Neural cell (in vitro differentiated cells): ENCODE data around the gene CFAP99.

Experiments
- CTCF ChIP-seq: fragments of 450-650 bp; IDR thresholded peaks from 2 replicates; pipeline ENCODE4 v1.5.1; 2014; ENCODE audit warnings: antibody characterized with exemption, mild to moderate bottlenecking, moderate library complexity; ENCODE audit not compliant: poor library complexity, severe bottlenecking
- EP300 ChIP-seq: fragments of 450-650 bp; conservative IDR thresholded peaks from 2 replicates; pipeline ENCODE4 v1.6.1; 2014; ENCODE audit warnings: antibody characterized with exemption, mild to moderate bottlenecking, moderate library complexity; ENCODE audit not compliant: poor library complexity, severe bottlenecking
- EZH2 ChIP-seq: fragments of 200-600, 300-800 bp; shearing (Covaris generic), sonication (generic); IDR thresholded peaks from 2 replicates; pipeline ENCODE4 v1.6.1; 2014; ENCODE audit warnings: antibody characterized with exemption, low read length, borderline replicate concordance, mild to moderate bottlenecking; ENCODE audit not compliant: insufficient read depth, poor library complexity, severe bottlenecking
- MXI1 ChIP-seq: fragments of 450-650 bp; conservative IDR thresholded peaks from 2 replicates; pipeline ENCODE4 v1.6.1; 2014; ENCODE audit warnings: antibody characterized with exemption, mild to moderate bottlenecking; ENCODE audit not compliant: poor library complexity, severe bottlenecking
- POLR2AphosphoS5 ChIP-seq: IDR thresholded peaks from 2 replicates; pipeline ENCODE4 v1.6.1; 2012
- REST ChIP-seq: IDR thresholded peaks from 2 replicates; pipeline ENCODE4 v1.6.1; 2012; ENCODE audit warnings: borderline replicate concordance
- SMC3 ChIP-seq: fragments of 450-650 bp; conservative IDR thresholded peaks from 2 replicates; pipeline ENCODE4 v1.6.1; 2014; ENCODE audit warnings: antibody characterized with exemption, mild to moderate bottlenecking, moderate library complexity; ENCODE audit not compliant: poor library complexity
- TAF1 ChIP-seq: IDR thresholded peaks from 2 replicates; pipeline ENCODE4 v1.6.1; 2012; ENCODE audit warnings: low read depth

GRCh38 chr4:2371765-2372487 is 46.8 kb upstream of the CFAP99 start:
- TF ChIP-seq CTCF (no peak), REST (no peak), EZH2 (no peak), POLR2AphosphoS5 (no peak), SMC3 (no peak), MXI1 (no peak), TAF1 (no peak), EP300 (no peak)
